Upper lobe of left lung (tissue), 4 donors: Measurements from ENCODE around the gene SEC14L3.

ENCODE experiments used
- EP300 ChIP-seq, 4 donors: sonication (generic); formaldehyde crosslinking; IDR thresholded peaks; one replicate each; pipeline ENCODE4 v1.5.1; 2017; ENCODE audit warnings: antibody characterized with exemption in 4 of 4, control low read depth in 2 of 4
- POLR2A ChIP-seq, 4 donors: fragments of 450-650 bp; IDR thresholded peaks; one replicate each; pipeline ENCODE4 v1.5.1; 2016 to 2017; ENCODE audit warnings: antibody characterized with exemption in 4 of 4, mild to moderate bottlenecking in 2 of 4
- POLR2AphosphoS5 ChIP-seq, 2 donors: sonication (generic); formaldehyde crosslinking; IDR thresholded peaks; one replicate each; pipeline ENCODE4 v1.5.1; 2017; ENCODE audit warnings: antibody characterized with exemption in 2 of 2
- TF ChIP-seq, protein P1 (sequence below), 6 experiments: fragments of 450-650 bp in 4 of 6; fragments of 200-600 bp in 2 of 6; sonication (generic) in 2 of 6; IDR thresholded peaks; one replicate each; pipeline ENCODE4 v1.5.1; 2016 to 2019; ENCODE audit warnings: antibody characterized with exemption in 6 of 6

DNA sequence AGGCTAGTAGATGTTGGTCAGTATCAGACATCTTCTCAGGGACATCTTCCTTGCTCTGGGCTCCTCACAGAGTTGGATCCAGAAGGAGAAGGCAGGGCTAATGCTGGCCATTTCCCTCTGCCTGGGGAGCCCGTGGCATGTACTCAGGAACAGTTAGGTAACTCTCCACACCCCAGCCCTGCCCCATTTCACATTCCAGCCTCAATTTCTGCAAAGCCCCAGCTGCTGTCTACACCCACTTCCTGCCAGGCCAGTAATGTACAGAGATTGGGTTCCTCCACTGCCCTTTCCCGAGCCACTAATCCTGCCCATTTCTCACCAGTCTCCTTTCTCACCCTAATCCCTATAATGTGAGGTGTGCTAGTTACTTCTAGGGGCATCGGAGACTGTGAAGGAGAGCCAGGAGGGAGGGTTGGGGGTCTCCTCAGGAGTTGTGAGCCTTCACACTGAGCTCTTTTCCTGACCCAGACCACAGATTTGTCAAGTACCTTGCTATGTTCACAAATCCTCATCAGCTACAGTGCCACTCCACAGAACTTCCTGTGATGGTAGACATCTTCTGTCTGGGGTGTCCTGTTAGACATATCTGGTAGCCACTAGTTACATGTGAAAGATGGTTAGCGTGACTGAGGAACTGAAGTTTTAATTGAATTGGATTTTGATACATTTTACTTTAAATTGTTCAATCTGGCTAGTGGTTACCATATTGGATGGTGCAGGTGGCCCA lies 1.3 kb upstream of the SEC14L3 start:
- TF ChIP-seq, protein P1, sequence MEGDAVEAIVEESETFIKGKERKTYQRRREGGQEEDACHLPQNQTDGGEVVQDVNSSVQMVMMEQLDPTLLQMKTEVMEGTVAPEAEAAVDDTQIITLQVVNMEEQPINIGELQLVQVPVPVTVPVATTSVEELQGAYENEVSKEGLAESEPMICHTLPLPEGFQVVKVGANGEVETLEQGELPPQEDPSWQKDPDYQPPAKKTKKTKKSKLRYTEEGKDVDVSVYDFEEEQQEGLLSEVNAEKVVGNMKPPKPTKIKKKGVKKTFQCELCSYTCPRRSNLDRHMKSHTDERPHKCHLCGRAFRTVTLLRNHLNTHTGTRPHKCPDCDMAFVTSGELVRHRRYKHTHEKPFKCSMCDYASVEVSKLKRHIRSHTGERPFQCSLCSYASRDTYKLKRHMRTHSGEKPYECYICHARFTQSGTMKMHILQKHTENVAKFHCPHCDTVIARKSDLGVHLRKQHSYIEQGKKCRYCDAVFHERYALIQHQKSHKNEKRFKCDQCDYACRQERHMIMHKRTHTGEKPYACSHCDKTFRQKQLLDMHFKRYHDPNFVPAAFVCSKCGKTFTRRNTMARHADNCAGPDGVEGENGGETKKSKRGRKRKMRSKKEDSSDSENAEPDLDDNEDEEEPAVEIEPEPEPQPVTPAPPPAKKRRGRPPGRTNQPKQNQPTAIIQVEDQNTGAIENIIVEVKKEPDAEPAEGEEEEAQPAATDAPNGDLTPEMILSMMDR (IDR thresholded peaks at IDR 0.05) = no peak
- TF ChIP-seq POLR2AphosphoS5 (IDR thresholded peaks at IDR 0.05) = no peak
- TF ChIP-seq EP300 (IDR thresholded peaks at IDR 0.05) = no peak
- no peak for TF ChIP-seq POLR2A (IDR thresholded peaks at IDR 0.05)
